OCI-LY7 (cell line): ENCODE measurements around the gene SP8. TPM values are rescaled to one million over a fixed set of nuclear protein-coding genes. Genes with fewer than 3 reads are reported as not detected.

Source experiments
- BruUV-seq: library from RNA; stranded (reverse); fragments of 400-500 nt; replicated peaks from 2 replicates; lab custom pipeline; 2021; lab: Mats Ljungman, UMichigan
- CTCF ChIA-PET: fragments of 300-600 bp; sonication (Branson Sonifier 250); formaldehyde crosslinking; loops from one replicate; lab custom pipeline; 2022; ENCODE audit warnings: antibody characterized with exemption; ENCODE audit not compliant: unreplicated experiment; lab: Charles Lee
- POLR2A ChIA-PET: fragments of 300-600 bp; sonication (Branson Sonifier 250); formaldehyde crosslinking; loops from one replicate; lab custom pipeline; 2022; ENCODE audit warnings: antibody characterized with exemption; lab: Charles Lee
- DNase-seq: peaks from one replicate; pipeline ENCODE4 v3.0.0-alpha.2; 2015; ENCODE audit warnings: low spot score
- H2AFZ ChIP-seq: fragments of 200-600 bp; sonication (generic), shearing (Covaris generic); 2 replicates; pipeline ENCODE4 v1.6.1; 2014; ENCODE audit warnings: mild to moderate bottlenecking, antibody characterized with exemption, low read length, moderate library complexity
- H3K27ac ChIP-seq: fragments of 200-600 bp; sonication (generic); 2 replicates; pipeline ENCODE4 v1.5.1; 2014; ENCODE audit warnings: mixed run types, low read depth, mild to moderate bottlenecking, moderate library complexity, low read length, inconsistent platforms; ENCODE audit not compliant: poor library complexity, severe bottlenecking
- H3K36me3 ChIP-seq: fragments of 200-600 bp; sonication (generic); 2 replicates; pipeline ENCODE4 v1.6.1; 2014; ENCODE audit warnings: mild to moderate bottlenecking, antibody characterized with exemption, low read length, moderate library complexity, mixed read lengths; ENCODE audit not compliant: insufficient read depth
- H3K4me1 ChIP-seq: fragments of 200-600 bp; sonication (generic); 2 replicates; pipeline ENCODE4 v1.5.1; 2014; ENCODE audit warnings: mild to moderate bottlenecking, low read length; ENCODE audit not compliant: insufficient read depth, poor library complexity, severe bottlenecking
- H3K4me2 ChIP-seq: fragments of 200-600 bp; sonication (generic); 2 replicates; pipeline ENCODE4 v1.6.1; 2014; ENCODE audit warnings: mild to moderate bottlenecking, low read length
- H3K4me3 ChIP-seq: fragments of 200-600 bp; sonication (generic); 2 replicates; pipeline ENCODE4 v1.5.1; 2014; ENCODE audit warnings: mild to moderate bottlenecking, low read depth, low read length; ENCODE audit not compliant: poor library complexity, severe bottlenecking
- H3K79me2 ChIP-seq: fragments of 200-600 bp; sonication (generic); 2 replicates; pipeline ENCODE4 v1.6.1; 2016; ENCODE audit warnings: low read depth, mild to moderate bottlenecking, low read length, moderate library complexity, mixed read lengths; ENCODE audit not compliant: insufficient read depth
- H3K9me2 ChIP-seq: fragments of 200-600 bp; sonication (generic); 2 replicates; pipeline ENCODE4 v1.6.1; 2016; ENCODE audit warnings: mild to moderate bottlenecking, low read length, mixed read lengths; ENCODE audit not compliant: insufficient read depth
- H3K9me3 ChIP-seq: fragments of 200-600 bp; sonication (generic); 2 replicates; pipeline ENCODE4 v1.6.1; 2014; ENCODE audit warnings: mild to moderate bottlenecking, mixed run types, low read length, mixed read lengths
- H4K20me1 ChIP-seq: fragments of 200-600 bp; sonication (generic); 2 replicates; pipeline ENCODE4 v1.6.1; 2014; ENCODE audit warnings: mild to moderate bottlenecking, antibody characterized with exemption, low read length, moderate library complexity, mixed read lengths; ENCODE audit not compliant: insufficient read depth
- CTCF ChIP-seq: fragments of 200-600 bp; sonication (generic); conservative IDR thresholded peaks from 2 replicates; pipeline ENCODE4 v1.5.1; 2014; ENCODE audit warnings: mild to moderate bottlenecking, antibody characterized with exemption, low read length, moderate library complexity, mixed read lengths
- EZH2phosphoT487 ChIP-seq: fragments of 200-600 bp; sonication (generic); IDR thresholded peaks from 2 replicates; pipeline ENCODE4 v1.6.1; 2018; ENCODE audit warnings: low read depth, borderline replicate concordance, mild to moderate bottlenecking, mixed run types, antibody characterized with exemption, low read length, moderate library complexity, mixed read lengths
- intact Hi-C: fragments of 100-400 bp; cut with micrococcal nuclease; formaldehyde crosslinking; loops from one replicate; pipeline ENCODE4 v1.10.0; 2022; ENCODE audit not compliant: unreplicated experiment
- total RNA-seq, 2 experiments: library from RNA; depleted of rRNA in 1 of 2; stranded (reverse); fragments of >200 nt in 1 of 2; shearing (Covaris generic) in 1 of 2; gene quantifications; 2 replicates each; pipeline ENCODE4 v1.2.3, GENCODE V29; 2014 to 2022

SP8 gene
- total RNA-seq, 2 experiments from 2014 or later = not detected

GRCh38 chr7:20791538-20792434, 5.1 kb upstream of the SP8 start:
- Histone ChIP-seq H3K4me3 (no peak overlapping the region), H3K36me3 (no peaks in the 10 kb centered on the region), H3K9me2 (no peaks in the 10 kb centered on the region), H3K4me2 (no peak overlapping the region), H3K4me1 (no peaks in the 10 kb centered on the region), H3K27ac (no peak overlapping the region), H3K79me2 (no peaks in the 10 kb centered on the region), H2AFZ (no peak overlapping the region), H3K9me3 (no peaks in the 10 kb centered on the region), H4K20me1 (no peaks in the 10 kb centered on the region)
- intact Hi-C loops = no loop called here
- no peak for DNase-seq
- ChIA-PET CTCF (no interaction called here), POLR2A (interaction anchor here (0.9 kb wide), 1 partner anchor 62 kb away, joined by 3 read pairs; no protein-coding TSS in a partner anchor)
- no TSS peak for BruUV-seq
- TF ChIP-seq CTCF = no peak
- TF ChIP-seq EZH2phosphoT487 = no peak

GRCh38 chr7:20790375-20790774, 3.7 kb upstream of the SP8 start:
- intact Hi-C loops = no loop called here
- no peak for TF ChIP-seq CTCF
- TF ChIP-seq EZH2phosphoT487 = no peak

More at GRCh38 chr7:20790375-20790774, 3.7 kb upstream of the SP8 start:
- no peak overlapping the region for H2AFZ ChIP-seq
- H3K9me2 ChIP-seq = no peaks in the 10 kb centered on the region
- H3K36me3 ChIP-seq = no peaks in the 10 kb centered on the region
- ChIA-PET CTCF (no interaction called here), POLR2A (no interaction called here)
- BruUV-seq = no TSS peak
- no peak overlapping the region for H3K27ac ChIP-seq
- no peaks in the 10 kb centered on the region for H3K79me2 ChIP-seq
- H3K9me3 ChIP-seq = no peaks in the 10 kb centered on the region
- H3K4me2 ChIP-seq = no peak overlapping the region
- no peak for DNase-seq
- H4K20me1 ChIP-seq = no peaks in the 10 kb centered on the region
- no peak overlapping the region for H3K4me3 ChIP-seq
- H3K4me1 ChIP-seq = no peaks in the 10 kb centered on the region
